Activated naive CD4-positive, alpha-beta T cell treated with anti-CD3 and anti-CD28 coated beads, Interleukin-2, amount 50 U/mL, for 24 hours (primary cell): Measurements from ENCODE around the gene DOCK7.
"Not testable (repeated sequence)": the region's sequence is repeated elsewhere in the genome, so short reads cannot be mapped to it uniquely, and the experiment has no call there.

Experiments
- H3K27ac Mint-ChIP-seq: one replicate; pipeline ENCODE4 v1.8.0; 2021; ENCODE audit warnings: mild to moderate bottlenecking, mixed read lengths
- H3K27me3 Mint-ChIP-seq: one replicate; pipeline ENCODE4 v1.8.0; 2021; ENCODE audit warnings: mixed read lengths
- H3K36me3 Mint-ChIP-seq: one replicate; pipeline ENCODE4 v1.8.0; 2021; ENCODE audit warnings: mixed read lengths
- H3K4me1 Mint-ChIP-seq: one replicate; pipeline ENCODE4 v1.8.0; 2021; ENCODE audit warnings: mixed read lengths
- H3K4me3 Mint-ChIP-seq: one replicate; pipeline ENCODE4 v1.8.0; 2021; ENCODE audit warnings: mild to moderate bottlenecking, mixed read lengths
- H3K9me3 Mint-ChIP-seq: one replicate; pipeline ENCODE4 v1.8.0; 2021; ENCODE audit warnings: mixed read lengths

Gene DOCK7

DNA sequence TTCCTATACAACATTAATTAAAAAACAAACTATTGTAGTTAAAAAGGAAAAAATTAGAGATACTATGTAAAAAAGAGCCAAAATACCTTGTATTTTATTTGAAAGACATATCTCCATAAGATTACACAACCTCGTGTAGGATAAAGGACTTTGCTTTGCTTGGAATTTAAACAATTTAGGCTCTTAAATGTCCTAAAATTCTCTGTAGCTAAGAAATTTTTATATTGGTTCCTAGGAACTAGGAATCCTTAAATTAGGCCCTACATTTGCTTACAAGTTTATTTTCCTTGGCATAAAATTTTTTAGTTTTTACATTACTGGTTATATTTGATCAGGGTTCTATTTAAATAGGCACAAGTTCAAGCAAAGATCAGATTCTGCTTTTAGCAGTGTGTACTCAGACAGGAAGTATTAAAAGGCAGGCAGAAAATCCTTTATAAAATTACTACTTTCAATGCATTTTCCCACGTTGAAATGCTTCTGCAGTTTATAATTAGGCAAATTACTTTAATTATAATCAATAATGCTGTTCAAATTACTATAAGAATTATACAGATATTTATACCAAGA is 94.3 kb downstream of the DOCK7 start:
- H3K4me3 Mint-ChIP-seq: no peak overlapping the region
- no peak overlapping the region for H3K27ac Mint-ChIP-seq
- peaks cover 10% of the 10 kb centered on the region for H3K36me3 Mint-ChIP-seq
- H3K4me1 Mint-ChIP-seq: no peaks in the 10 kb centered on the region
- H3K9me3 Mint-ChIP-seq: no peaks in the 10 kb centered on the region
- H3K27me3 Mint-ChIP-seq: no peaks in the 10 kb centered on the region

DNA sequence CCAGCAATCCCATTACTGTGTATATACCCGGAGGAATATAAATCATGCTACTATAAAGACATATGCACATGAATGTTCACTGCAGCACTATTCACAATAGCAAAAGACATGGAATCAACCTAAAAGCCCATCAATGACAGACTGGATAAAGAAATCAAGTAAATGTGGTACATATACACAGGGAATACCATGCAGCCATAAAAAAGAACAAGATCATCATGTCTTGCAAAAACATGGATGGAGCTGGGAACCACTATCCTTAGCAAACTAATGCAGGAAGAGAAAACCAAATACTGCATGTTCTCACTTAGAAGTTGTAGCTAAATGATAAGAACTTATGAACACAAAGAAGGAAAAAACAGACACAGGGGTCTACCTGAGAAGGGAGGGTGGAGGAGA is 97.2 kb downstream of the DOCK7 start:
- Mint-ChIP-seq H3K36me3 (peaks cover 8% of the 10 kb centered on the region), H3K4me1 (no peaks in the 10 kb centered on the region), H3K27me3 (no peaks in the 10 kb centered on the region), H3K9me3 (no peaks in the 10 kb centered on the region), H3K27ac (no peak overlapping the region), H3K4me3 (no peak overlapping the region)

DNA sequence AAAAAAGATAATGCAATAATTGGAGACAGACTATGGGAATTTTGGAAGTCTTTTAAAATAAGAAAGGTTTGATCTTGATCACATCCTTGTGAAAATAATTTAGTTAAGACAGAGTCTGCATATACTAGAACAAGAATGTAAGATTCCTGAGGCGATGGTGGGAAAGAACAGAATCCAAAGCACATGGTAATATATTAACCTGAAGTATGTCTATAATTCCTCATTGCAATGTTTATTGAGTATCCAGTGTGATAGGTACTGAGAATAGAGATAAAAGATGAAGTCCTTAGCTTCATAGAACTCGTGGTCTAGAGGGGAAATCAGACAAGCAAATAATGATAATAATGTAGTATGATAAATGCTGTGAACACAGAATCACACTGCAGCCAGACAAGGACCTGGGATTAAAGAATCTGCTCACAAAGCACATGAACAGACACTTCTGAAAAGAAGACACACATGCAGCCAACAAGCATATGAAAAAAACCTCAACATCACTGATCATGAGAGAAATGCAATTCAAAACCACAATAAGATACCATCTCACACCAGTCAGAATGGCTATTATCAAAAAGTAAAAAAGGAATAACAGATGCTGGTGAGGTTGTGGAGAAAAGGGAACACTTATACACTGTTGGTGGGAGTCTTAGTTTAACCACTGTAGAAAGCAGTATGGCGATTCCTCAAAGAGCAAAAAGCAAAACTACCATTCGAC is 97.8 kb downstream of the DOCK7 start:
- Mint-ChIP-seq H3K27ac (no peak overlapping the region), H3K4me1 (no peaks in the 10 kb centered on the region), H3K4me3 (no peak overlapping the region)

DNA sequence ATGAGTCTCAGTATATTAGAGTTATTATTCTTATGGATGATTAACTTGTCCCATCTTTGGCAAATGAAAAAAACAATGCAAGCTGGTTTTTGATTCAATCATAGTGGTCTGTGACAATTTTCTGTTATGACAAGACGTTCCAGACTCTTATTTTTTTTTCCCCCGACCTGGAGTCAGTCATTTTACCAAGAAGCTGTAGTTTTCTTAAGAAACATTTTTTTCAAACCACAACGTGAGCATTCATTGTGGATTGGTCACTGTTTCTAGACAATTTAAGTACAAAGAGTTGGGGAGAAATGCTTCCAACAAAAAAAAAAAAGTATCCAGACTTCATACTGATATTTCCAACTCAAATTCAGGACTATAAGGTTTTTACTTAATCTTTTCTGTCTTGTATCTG is 98.9 kb downstream of the DOCK7 start:
- Mint-ChIP-seq H3K27ac (no peak overlapping the region), H3K4me3 (no peak overlapping the region), H3K9me3 (no peaks in the 10 kb centered on the region), H3K36me3 (peaks cover 10% of the 10 kb centered on the region), H3K27me3 (no peaks in the 10 kb centered on the region), H3K4me1 (no peaks in the 10 kb centered on the region)

More for the DNA sequence above, 97.8 kb downstream of the DOCK7 start:
- H3K27me3 Mint-ChIP-seq: no peaks in the 10 kb centered on the region
- H3K9me3 Mint-ChIP-seq: no peaks in the 10 kb centered on the region
- peaks cover 10% of the 10 kb centered on the region for H3K36me3 Mint-ChIP-seq

DNA sequence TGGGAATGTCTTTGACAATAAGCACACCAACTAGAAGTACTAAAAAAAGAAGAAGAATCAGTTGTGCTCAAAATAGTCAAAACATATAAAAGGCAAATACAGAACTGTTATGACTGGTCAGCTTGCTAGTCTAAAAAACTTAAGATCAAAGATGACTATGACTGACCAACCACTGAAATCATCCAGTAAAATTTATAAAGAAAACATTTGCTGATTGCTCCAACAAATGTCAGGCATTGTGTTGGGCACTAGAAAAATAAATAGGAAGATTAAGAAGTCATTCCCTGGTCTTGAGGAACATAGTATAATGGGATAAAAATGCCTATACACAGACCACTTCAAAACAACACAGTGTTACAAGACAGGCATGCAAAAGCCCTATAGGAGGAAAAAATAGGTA is 100.2 kb downstream of the DOCK7 start:
- Mint-ChIP-seq H3K9me3 (no peaks in the 10 kb centered on the region), H3K4me1 (no peaks in the 10 kb centered on the region), H3K27ac (no peak overlapping the region), H3K27me3 (no peaks in the 10 kb centered on the region), H3K36me3 (peaks cover 10% of the 10 kb centered on the region), H3K4me3 (no peak overlapping the region)

DNA sequence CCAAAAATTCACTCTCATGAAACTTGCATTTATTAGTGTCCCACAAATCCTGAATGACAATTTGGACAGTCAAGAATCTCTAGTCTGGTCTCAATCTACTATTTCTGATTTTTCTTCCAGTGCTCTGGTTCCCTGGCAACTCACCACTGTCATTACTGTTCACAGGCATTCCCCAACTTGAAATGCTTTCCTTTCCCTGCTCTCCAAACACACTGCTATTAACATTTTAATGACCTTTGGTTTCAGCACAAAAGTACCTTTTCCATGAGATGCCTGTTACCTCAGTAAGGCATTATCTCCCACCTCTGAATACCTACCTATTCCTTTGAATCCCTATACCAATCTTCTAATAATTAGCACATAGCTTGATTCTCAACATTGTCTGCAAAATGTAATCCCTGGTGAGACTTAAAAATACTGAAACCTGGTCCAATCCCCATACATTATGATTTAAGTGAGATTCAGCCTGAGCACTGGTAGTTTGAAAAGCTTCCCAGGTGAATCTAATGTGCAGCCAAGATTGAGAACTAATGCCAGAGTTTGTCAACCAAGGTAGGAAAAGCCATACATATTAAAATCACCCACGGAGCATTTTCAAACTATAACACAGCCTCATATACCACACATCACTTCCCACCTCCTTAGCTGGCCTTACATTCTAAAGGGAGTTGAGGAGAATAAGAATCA is 102.6 kb downstream of the DOCK7 start:
- H3K9me3 Mint-ChIP-seq: peaks cover 4% of the 10 kb centered on the region
- no peak overlapping the region for H3K27ac Mint-ChIP-seq
- peaks cover 15% of the 10 kb centered on the region for H3K36me3 Mint-ChIP-seq
- no peaks in the 10 kb centered on the region for H3K4me1 Mint-ChIP-seq
- H3K4me3 Mint-ChIP-seq: no peak overlapping the region
- no peaks in the 10 kb centered on the region for H3K27me3 Mint-ChIP-seq

DNA sequence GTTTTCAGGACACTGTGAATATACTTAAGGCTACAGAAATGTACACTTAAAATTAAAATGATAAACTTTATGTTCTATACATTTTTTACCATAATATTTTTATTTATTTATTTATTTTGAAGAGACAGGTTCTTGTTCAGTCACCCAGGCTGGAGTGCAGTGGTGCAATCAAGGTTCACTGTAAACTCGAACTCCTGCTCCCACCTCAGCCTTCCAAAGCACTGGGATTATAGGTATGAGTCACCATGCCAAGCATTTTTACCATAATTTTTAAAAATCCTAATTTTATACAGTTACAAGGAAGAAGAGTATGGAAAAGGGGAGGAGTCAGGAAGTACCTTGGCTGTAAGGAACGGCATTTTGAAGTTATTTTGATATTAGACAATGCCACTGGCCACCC is 114.5 kb downstream of the DOCK7 start:
- Mint-ChIP-seq H3K36me3 (peaks cover 20% of the 10 kb centered on the region), H3K27me3 (no peaks in the 10 kb centered on the region), H3K4me1 (no peaks in the 10 kb centered on the region), H3K4me3 (no peak overlapping the region), H3K27ac (no peak overlapping the region), H3K9me3 (peaks cover 4% of the 10 kb centered on the region)

DNA sequence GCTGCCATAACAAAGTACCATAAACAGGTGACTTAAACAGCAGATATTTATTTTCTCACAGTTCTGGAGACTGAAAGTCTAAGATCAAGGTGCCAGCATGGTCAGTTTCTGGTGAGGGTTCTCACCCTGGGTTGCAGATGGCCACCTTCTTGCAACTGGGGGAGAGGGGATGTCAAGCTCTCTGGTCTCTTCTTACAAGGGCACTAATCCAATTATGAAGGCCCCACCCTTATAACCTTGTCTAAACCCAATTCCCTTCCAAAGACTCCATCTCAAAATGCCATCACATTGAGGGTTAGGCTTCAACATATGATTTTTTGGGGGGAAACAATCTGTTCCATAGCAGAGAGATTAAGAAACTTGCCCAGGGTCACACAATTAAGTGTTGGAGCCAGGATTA is 115.7 kb downstream of the DOCK7 start:
- Mint-ChIP-seq H3K27ac (no peak overlapping the region), H3K36me3 (peaks cover 22% of the 10 kb centered on the region)

DNA sequence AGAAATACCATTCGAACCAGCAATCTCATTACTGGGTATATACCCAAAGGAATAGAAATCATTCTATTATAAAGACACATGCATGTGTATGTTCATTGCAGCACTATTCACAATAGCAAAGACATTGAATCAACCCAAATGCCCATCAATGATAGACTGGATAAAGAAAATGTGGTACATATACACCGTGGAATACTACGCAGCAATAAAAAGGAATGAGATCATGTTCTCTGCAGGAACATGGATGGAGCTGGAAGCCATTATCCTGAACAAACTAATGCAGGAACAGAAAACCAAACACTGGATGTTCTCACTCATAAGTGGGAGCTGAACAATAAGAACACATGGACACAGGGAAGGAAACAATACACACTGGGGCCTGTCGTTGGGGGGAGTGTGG is 116.7 kb downstream of the DOCK7 start:
- not testable (repeated sequence) for H3K4me3 Mint-ChIP-seq, H3K27ac Mint-ChIP-seq, H3K9me3 Mint-ChIP-seq, H3K4me1 Mint-ChIP-seq, H3K27me3 Mint-ChIP-seq
- peaks cover 25% of the 10 kb centered on the region for H3K36me3 Mint-ChIP-seq

More for the DNA sequence above, 115.7 kb downstream of the DOCK7 start:
- no peaks in the 10 kb centered on the region for H3K27me3 Mint-ChIP-seq
- H3K9me3 Mint-ChIP-seq: peaks cover 8% of the 10 kb centered on the region
- H3K4me3 Mint-ChIP-seq: no peak overlapping the region
- H3K4me1 Mint-ChIP-seq: no peaks in the 10 kb centered on the region

DNA sequence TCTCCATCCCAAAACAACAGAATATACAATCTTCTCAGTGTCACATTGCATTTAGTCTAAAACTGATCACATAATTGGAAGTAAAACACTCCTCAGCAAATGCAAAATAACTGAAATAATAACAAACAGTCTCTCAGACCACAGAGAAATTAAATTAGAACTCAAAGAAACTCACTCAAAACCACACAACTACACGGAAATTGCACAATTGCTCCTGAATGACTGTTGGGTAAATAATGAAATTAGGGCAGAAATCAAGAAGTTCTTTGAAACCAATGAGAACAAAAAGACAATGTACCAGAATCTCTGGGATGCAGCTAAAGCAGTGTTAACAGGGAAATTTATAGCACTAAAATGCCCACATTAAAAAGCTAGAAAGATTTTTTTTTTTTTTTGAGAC is 120.3 kb downstream of the DOCK7 start:
- H3K27me3 Mint-ChIP-seq, H3K4me3 Mint-ChIP-seq, H3K27ac Mint-ChIP-seq, H3K9me3 Mint-ChIP-seq, H3K4me1 Mint-ChIP-seq: not testable (repeated sequence)
- H3K36me3 Mint-ChIP-seq: peaks cover 24% of the 10 kb centered on the region

DNA sequence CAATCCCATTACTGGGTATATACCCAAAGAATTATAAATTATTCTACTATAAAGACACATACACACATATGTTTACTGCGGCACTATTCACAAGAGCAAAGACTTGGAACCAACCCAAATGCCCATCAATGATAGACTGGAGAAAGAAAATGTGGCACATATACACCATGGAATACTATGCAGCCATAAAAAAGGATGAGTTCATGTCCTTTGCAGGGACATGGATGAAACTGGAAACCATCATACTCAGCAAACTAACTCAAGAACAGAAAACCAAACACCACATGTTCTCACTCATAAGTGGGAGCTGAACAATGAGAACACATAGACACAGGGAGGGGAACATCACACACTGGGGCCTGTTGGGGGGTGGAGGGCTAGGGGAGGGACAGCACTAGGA is 121.0 kb downstream of the DOCK7 start:
- not testable (repeated sequence) for H3K9me3 Mint-ChIP-seq, H3K4me3 Mint-ChIP-seq, H3K27me3 Mint-ChIP-seq, H3K27ac Mint-ChIP-seq, H3K4me1 Mint-ChIP-seq
- peaks cover 23% of the 10 kb centered on the region for H3K36me3 Mint-ChIP-seq

DNA sequence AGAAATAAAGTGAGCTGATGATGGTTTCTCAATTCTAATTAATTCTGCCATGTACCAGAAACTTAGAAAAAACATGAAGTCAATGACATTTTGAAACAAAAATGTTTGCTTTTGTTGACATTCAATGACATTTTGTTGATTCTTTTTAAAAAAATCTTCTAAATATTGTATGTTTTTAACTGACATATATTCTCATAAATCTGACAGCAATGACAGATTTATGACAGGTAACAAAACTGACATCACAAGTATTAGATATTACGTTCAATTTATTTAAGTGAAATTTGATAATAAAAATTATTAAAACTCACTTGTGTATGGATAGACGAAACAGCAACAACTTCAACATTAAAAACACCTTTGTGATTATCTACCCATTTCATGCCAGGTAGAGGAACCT is 126.9 kb downstream of the DOCK7 start:
- no peak overlapping the region for H3K27ac Mint-ChIP-seq
- H3K36me3 Mint-ChIP-seq: peaks cover 15% of the 10 kb centered on the region
- H3K9me3 Mint-ChIP-seq: no peaks in the 10 kb centered on the region
- H3K4me3 Mint-ChIP-seq: no peak overlapping the region
- H3K27me3 Mint-ChIP-seq: no peaks in the 10 kb centered on the region
- no peaks in the 10 kb centered on the region for H3K4me1 Mint-ChIP-seq

DNA sequence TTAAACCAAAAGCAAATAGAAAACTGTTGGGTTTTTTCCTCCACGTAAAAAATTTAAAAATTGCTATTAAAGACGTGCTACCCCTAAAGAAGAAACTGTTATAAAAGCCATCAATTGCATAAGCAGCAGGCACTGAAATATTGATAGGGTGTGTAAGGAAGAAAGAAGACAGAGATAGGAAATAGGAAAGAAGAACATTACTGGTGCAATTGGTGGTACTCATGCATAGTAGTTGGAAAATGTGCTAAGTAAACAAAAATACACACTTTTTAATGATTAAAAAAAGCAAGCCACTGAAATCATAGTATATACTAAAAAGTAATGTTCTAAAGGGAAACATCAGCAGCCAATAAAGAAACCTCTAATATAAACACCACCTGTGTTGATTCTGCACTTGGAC is 143.6 kb downstream of the DOCK7 start:
- no peaks in the 10 kb centered on the region for H3K9me3 Mint-ChIP-seq
- H3K36me3 Mint-ChIP-seq: peaks cover 4% of the 10 kb centered on the region
- H3K4me1 Mint-ChIP-seq: no peaks in the 10 kb centered on the region
- no peak overlapping the region for H3K27ac Mint-ChIP-seq
- H3K4me3 Mint-ChIP-seq: no peak overlapping the region
- H3K27me3 Mint-ChIP-seq: no peaks in the 10 kb centered on the region

DNA sequence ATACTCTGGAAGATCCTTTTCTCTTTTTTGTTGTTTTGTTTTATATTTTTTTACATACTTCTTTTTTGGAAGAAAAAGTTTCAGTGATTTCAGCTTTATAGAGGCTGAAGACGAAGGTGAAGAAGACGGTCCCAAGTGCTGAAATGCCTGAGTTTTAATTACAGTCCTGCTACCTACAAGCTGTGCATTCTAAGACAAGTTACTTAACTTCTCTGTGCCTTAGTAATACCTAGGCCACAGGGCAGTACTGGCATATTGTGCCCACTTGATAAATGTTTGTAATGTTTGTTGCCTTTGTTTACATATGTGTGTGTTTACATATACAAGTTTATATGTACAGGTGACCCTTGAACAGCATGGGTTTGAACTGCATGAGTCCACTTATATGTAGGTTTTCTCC is 147.1 kb downstream of the DOCK7 start:
- H3K4me3 Mint-ChIP-seq: no peak overlapping the region
- H3K9me3 Mint-ChIP-seq: no peaks in the 10 kb centered on the region
- no peaks in the 10 kb centered on the region for H3K4me1 Mint-ChIP-seq
- H3K36me3 Mint-ChIP-seq: peaks cover 6% of the 10 kb centered on the region
- H3K27me3 Mint-ChIP-seq: no peaks in the 10 kb centered on the region
- no peak overlapping the region for H3K27ac Mint-ChIP-seq

DNA sequence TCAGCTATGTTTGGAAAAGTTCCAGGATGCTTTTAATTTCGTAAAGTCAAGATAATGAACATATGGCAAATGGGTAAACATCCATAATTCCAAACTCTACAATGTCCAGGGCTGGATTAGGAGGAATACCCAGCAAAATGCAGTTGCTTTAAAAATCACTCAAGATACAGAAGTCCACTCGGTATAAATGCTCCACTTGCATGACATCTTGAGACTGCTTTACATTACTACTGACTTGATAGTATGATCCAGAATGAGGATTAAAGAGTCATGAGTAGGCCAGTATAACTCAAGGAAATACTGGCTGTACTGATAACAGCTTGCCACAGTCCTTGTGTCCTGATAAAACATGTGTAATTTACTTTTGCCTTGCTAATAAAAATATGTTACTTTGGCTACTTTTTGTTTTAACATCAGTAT is 149.1 kb downstream of the DOCK7 start:
- H3K36me3 Mint-ChIP-seq: peaks cover 6% of the 10 kb centered on the region
- H3K4me3 Mint-ChIP-seq: no peak overlapping the region
- no peaks in the 10 kb centered on the region for H3K27me3 Mint-ChIP-seq

DNA sequence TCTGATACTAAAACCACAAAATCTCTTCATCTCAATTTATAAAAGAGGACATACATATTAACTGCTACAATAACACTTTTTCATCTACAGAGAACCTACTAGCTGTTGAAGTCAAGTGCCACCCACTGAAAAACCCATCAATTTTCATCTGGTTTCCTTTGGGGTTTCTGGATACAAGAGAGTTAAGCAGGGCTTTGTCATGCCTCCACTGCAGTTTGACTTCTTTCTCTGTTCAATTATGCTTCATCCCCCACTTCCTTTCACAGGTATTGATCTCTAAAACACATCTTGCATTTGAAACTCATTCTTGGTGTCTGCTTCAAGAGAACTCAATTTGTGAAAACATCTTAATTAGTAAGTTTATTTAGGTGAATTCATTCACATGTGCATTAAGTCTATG is 151.3 kb downstream of the DOCK7 start:
- Mint-ChIP-seq H3K9me3 (no peaks in the 10 kb centered on the region), H3K36me3 (peaks cover 4% of the 10 kb centered on the region), H3K27ac (no peak overlapping the region), H3K27me3 (no peaks in the 10 kb centered on the region), H3K4me1 (no peaks in the 10 kb centered on the region), H3K4me3 (no peak overlapping the region)

More for the DNA sequence above, 149.1 kb downstream of the DOCK7 start:
- H3K27ac Mint-ChIP-seq: no peak overlapping the region
- no peaks in the 10 kb centered on the region for H3K9me3 Mint-ChIP-seq
- no peaks in the 10 kb centered on the region for H3K4me1 Mint-ChIP-seq
